ENCODE measurements around the gene TMEM171.

- TF ChIP-seq CTCF (IDR thresholded peaks at IDR 0.05; ENCODE audit: control extremely low read depth in 1 of 3, insufficient read depth in 1 of 3, low read depth in 1 of 3, low read length in 3 of 3) (no peak), POLR2A (IDR thresholded peaks at IDR 0.05; ENCODE audit: control extremely low read depth in 1 of 2, low read depth in 2 of 2, low read length in 2 of 2) (no peak), HDAC6 (IDR thresholded peaks at IDR 0.05; ENCODE audit: low read depth, low read length) (no peak), EZH2 (IDR thresholded peaks at IDR 0.05; ENCODE audit: low read depth, low read length, severe bottlenecking) (no peak), SP1 (IDR thresholded peaks at IDR 0.05; ENCODE audit: low read depth, low read length) (no peak), SUZ12 (IDR thresholded peaks at IDR 0.05; ENCODE audit: low read length) (no peak), CREB1 (IDR thresholded peaks at IDR 0.05) (no peak)
Measured at GRCh38 chr5:73125289-73125688, 4.9 kb downstream of the TMEM171 start.
